H1 (cell line): Measurements from ENCODE around the gene GRIN3A.

ENCODE experiments used
- CREB1 ChIP-seq: IDR thresholded peaks from 2 replicates; pipeline ENCODE4 v1.6.1; 2012; ENCODE audit warnings: inconsistent platforms
- EP300 ChIP-seq, 2 experiments: IDR thresholded peaks; 1 replicate in 1 of 2; 2 replicates in 1 of 2; pipeline ENCODE4 v1.6.1; 2011 to 2012; ENCODE audit warnings: low read depth in 2 of 2, low read length in 2 of 2, mild to moderate bottlenecking in 2 of 2, borderline replicate concordance in 1 of 2, inconsistent platforms in 1 of 2, moderate library complexity in 1 of 2
- EZH2 ChIP-seq: fragments of 200-600 bp; sonication (generic); IDR thresholded peaks from 2 replicates; pipeline ENCODE4 v1.7.1; 2012; ENCODE audit warnings: low read depth, mild to moderate bottlenecking, moderate library complexity, low read length, inconsistent platforms; ENCODE audit not compliant: severe bottlenecking
- GABPA ChIP-seq: IDR thresholded peaks from 2 replicates; pipeline ENCODE4 v1.6.1; 2011; ENCODE audit warnings: mild to moderate bottlenecking, low read length, moderate library complexity, borderline replicate concordance; ENCODE audit not compliant: insufficient read depth
- MAFK ChIP-seq: IDR thresholded peaks from 2 replicates; pipeline ENCODE4 v1.6.1; 2012; ENCODE audit warnings: low read depth, mild to moderate bottlenecking, improper control_type of control experiment, low read length
- POLR2A ChIP-seq, 2 experiments: IDR thresholded peaks; 1 replicate in 1 of 2; 2 replicates in 1 of 2; pipeline ENCODE4 v1.6.1; 2011; ENCODE audit warnings: low read depth in 2 of 2, low read length in 2 of 2, mild to moderate bottlenecking in 2 of 2; ENCODE audit errors: control extremely low read depth in 1 of 2
- POLR2AphosphoS5 ChIP-seq: IDR thresholded peaks from 2 replicates; pipeline ENCODE4 v1.6.1; 2011; ENCODE audit warnings: low read depth, low read length
- SP1 ChIP-seq: IDR thresholded peaks from 2 replicates; pipeline ENCODE4 v1.6.1; 2011; ENCODE audit warnings: low read depth, low read length
- TBP ChIP-seq: IDR thresholded peaks from 2 replicates; pipeline ENCODE4 v1.6.1; 2011; ENCODE audit warnings: low read depth, low read length, improper control_type of control experiment
- TCF12 ChIP-seq: IDR thresholded peaks from 2 replicates; pipeline ENCODE4 v1.6.1; 2011; ENCODE audit warnings: low read depth, mild to moderate bottlenecking, low read length
- TF ChIP-seq, protein P1 (sequence below), 3 experiments: IDR thresholded peaks; 1 replicate in 2 of 3; 2 replicates in 1 of 3; pipeline versions ENCODE4 v1.5.1 to v1.6.1; 2011; ENCODE audit warnings: low read length in 3 of 3, mild to moderate bottlenecking in 3 of 3, inconsistent platforms in 2 of 3, low read depth in 1 of 3, moderate library complexity in 1 of 3; ENCODE audit not compliant: insufficient read depth in 1 of 3; ENCODE audit errors: control extremely low read depth in 1 of 3
- TF ChIP-seq, protein P2 (sequence below): IDR thresholded peaks from 2 replicates; pipeline ENCODE4 v1.6.1; 2012; ENCODE audit warnings: inconsistent platforms

DNA sequence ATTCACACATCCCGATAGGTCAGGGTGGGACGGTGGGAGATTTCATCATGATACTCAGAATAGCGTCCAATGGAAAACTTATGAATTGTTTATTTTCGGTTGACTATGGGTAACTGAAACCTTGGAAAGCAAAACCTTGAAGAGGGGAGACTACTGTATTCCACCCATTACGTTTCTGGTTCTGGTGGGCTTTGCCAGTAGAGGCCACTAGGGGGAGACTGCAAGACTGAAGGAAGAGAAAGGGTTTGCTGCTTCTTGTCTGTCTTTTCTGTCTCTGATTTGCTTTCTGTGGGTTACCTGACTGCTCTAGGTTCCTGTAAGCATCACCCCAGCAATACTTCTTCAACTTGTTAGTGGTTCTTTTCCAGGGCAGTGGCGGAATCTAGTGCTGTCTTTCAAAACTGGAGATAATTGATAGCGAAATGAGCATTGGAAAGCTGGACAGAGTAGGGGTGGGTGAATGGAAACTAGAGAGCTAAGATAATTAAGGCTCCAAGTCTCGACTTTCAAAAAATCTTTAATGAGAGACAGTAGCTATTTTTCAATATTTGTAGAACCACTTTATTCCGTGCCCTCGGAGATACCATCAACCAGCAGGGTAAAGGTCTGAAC, 27.0 kb downstream of the GRIN3A start:
- TF ChIP-seq EZH2 (no peak), MAFK (no peak), SP1 (no peak), CREB1 (no peak), GABPA (no peak), POLR2A (IDR thresholded peaks at IDR 0.05; ENCODE audit: control extremely low read depth in 1 of 2, low read depth in 2 of 2, low read length in 2 of 2) (no peak), EP300 (IDR thresholded peaks at IDR 0.05; ENCODE audit: borderline replicate concordance in 1 of 2, low read depth in 2 of 2, low read length in 2 of 2) (no peak), TBP (no peak), POLR2AphosphoS5 (no peak), TCF12 (no peak)
- TF ChIP-seq, protein P1, sequence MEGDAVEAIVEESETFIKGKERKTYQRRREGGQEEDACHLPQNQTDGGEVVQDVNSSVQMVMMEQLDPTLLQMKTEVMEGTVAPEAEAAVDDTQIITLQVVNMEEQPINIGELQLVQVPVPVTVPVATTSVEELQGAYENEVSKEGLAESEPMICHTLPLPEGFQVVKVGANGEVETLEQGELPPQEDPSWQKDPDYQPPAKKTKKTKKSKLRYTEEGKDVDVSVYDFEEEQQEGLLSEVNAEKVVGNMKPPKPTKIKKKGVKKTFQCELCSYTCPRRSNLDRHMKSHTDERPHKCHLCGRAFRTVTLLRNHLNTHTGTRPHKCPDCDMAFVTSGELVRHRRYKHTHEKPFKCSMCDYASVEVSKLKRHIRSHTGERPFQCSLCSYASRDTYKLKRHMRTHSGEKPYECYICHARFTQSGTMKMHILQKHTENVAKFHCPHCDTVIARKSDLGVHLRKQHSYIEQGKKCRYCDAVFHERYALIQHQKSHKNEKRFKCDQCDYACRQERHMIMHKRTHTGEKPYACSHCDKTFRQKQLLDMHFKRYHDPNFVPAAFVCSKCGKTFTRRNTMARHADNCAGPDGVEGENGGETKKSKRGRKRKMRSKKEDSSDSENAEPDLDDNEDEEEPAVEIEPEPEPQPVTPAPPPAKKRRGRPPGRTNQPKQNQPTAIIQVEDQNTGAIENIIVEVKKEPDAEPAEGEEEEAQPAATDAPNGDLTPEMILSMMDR (IDR thresholded peaks at IDR 0.05; ENCODE audit: control extremely low read depth in 1 of 3, insufficient read depth in 1 of 3, low read depth in 1 of 3, low read length in 3 of 3) = peak; percentile 59 to 90 (median 76)
- TF ChIP-seq, protein P2, sequence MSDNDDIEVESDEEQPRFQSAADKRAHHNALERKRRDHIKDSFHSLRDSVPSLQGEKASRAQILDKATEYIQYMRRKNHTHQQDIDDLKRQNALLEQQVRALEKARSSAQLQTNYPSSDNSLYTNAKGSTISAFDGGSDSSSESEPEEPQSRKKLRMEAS = no peak
